ENCODE results near the gene C2orf81. TPM values are rescaled to one million over a fixed set of nuclear protein-coding genes. Genes with fewer than 3 reads are reported as not detected.
A peak's percentile ranks its signal among the peaks of the same experiment; 100 is the strongest.
"Not testable (repeated sequence)": the region's sequence is repeated elsewhere in the genome, so short reads cannot be mapped to it uniquely, and the experiment has no call there.

C2orf81 gene
- polyA plus RNA-seq, 10 donors: 1.7 to 3.2 (median 2.4) TPM

GRCh38 chr2:74444498-74445318 is 23.3 kb upstream of the C2orf81 start:
- no peak for DNase-seq

GRCh38 chr2:74442483-74443297 is 21.3 kb upstream of the C2orf81 start:
- not testable (repeated sequence) for DNase-seq

GRCh38 chr2:74441690-74442482 is 20.5 kb upstream of the C2orf81 start, which contains the start of gene RTKN:
TSS of gene RTKN (minus strand) at chr2:74441937. CDS start at chr2:74441816, 121 bp downstream.
- peak in 1 of 3 donors; percentile 78 for DNase-seq

- no peak for DNase-seq
Observed at GRCh38 chr2:74441170-74441689, 19.8 kb upstream of the C2orf81 start.

- DNase-seq: peak; percentile 85 to 97 (median 92)
Observed at GRCh38 chr2:74440378-74441169, 19.2 kb upstream of the C2orf81 start.

GRCh38 chr2:74439803-74440377 is 18.5 kb upstream of the C2orf81 start:
- peak; percentile 79 to 93 (median 84) for DNase-seq

- DNase-seq: no peak
Observed at GRCh38 chr2:74439373-74439772, 18.0 kb upstream of the C2orf81 start.

- no peak for DNase-seq
Observed at GRCh38 chr2:74438248-74438647, 16.8 kb upstream of the C2orf81 start.

GRCh38 chr2:74436848-74437695 is 15.7 kb upstream of the C2orf81 start:
- DNase-seq: no peak

GRCh38 chr2:74436111-74436805 is 14.8 kb upstream of the C2orf81 start:
- no peak for DNase-seq

- no peak for DNase-seq
Observed at GRCh38 chr2:74430502-74430901, 9.1 kb upstream of the C2orf81 start.

- no peak for DNase-seq
Observed at GRCh38 chr2:74429487-74430451, 8.3 kb upstream of the C2orf81 start.

- no peak for DNase-seq
Observed at GRCh38 chr2:74428675-74429074, 7.3 kb upstream of the C2orf81 start.

GRCh38 chr2:74427551-74427950 is 6.1 kb upstream of the C2orf81 start:
- no peak for DNase-seq

GRCh38 chr2:74426181-74426758 is 4.9 kb upstream of the C2orf81 start:
- DNase-seq: no peak

- no peak for DNase-seq
Observed at GRCh38 chr2:74425523-74425922, 4.1 kb upstream of the C2orf81 start.

GRCh38 chr2:74424995-74425406 is 3.6 kb upstream of the C2orf81 start:
- no peak for DNase-seq

Data from muscle of back (tissue), 11 donors.